ENCODE data around the gene ANTXR2. TPM values are rescaled to one million over a fixed set of nuclear protein-coding genes. Genes with fewer than 3 reads are reported as not detected.

Gene ANTXR2
- total RNA-seq, 4 donors from 2014 or later = 14.4 to 25.2 (median 19.6) TPM

GRCh38 chr4:80081566-80081965 lies 8.5 kb upstream of the ANTXR2 start:
- TF ChIP-seq CTCF (IDR thresholded peaks at IDR 0.05) = no peak
- TF ChIP-seq POLR2A (IDR thresholded peaks at IDR 0.05) = no peak
- intact Hi-C loops (cut with DNase I; ENCODE audit: low total_unique reads) = no loop called here
- H3K4me3 ChIP-seq (ENCODE audit: low read depth, poor library complexity, severe bottlenecking) = no peak overlapping the region
- 55 to 76% methylated on average over 4 of the region's 4 CpGs for WGBS, 2 donors
- no peak for DNase-seq (ENCODE audit: low spot score in 2 of 2)

GRCh38 chr4:80079255-80079923 lies 6.4 kb upstream of the ANTXR2 start:
- H3K4me3 ChIP-seq (ENCODE audit: low read depth, poor library complexity, severe bottlenecking) = no peak overlapping the region
- intact Hi-C loops (cut with DNase I; ENCODE audit: low total_unique reads) = no loop called here
- WGBS, 2 donors = 88 to 94% methylated on average over 15 of the region's 15 CpGs
- no peak for DNase-seq (ENCODE audit: low spot score in 2 of 2)
- TF ChIP-seq CTCF (IDR thresholded peaks at IDR 0.05) = no peak
- no peak for TF ChIP-seq POLR2A (IDR thresholded peaks at IDR 0.05)

GRCh38 chr4:80078346-80079092 lies 5.5 kb upstream of the ANTXR2 start:
- WGBS, 2 donors = 92 to 95% methylated on average over 3 of the region's 3 CpGs
- no peak overlapping the region for H3K4me3 ChIP-seq (ENCODE audit: low read depth, poor library complexity, severe bottlenecking)
- intact Hi-C loops (cut with DNase I; ENCODE audit: low total_unique reads) = no loop called here

GRCh38 chr4:80077639-80078038 lies 4.6 kb upstream of the ANTXR2 start:
- DNase-seq (ENCODE audit: low spot score in 2 of 2) = no peak
- TF ChIP-seq CTCF (IDR thresholded peaks at IDR 0.05) (no peak), POLR2A (IDR thresholded peaks at IDR 0.05) (no peak)
- H3K4me3 ChIP-seq (ENCODE audit: low read depth, poor library complexity, severe bottlenecking) = no peak overlapping the region
- intact Hi-C loops (cut with DNase I; ENCODE audit: low total_unique reads) = no loop called here
- 48 to 51% methylated on average over 5 of the region's 5 CpGs for WGBS, 2 donors

More at GRCh38 chr4:80078346-80079092, 5.5 kb upstream of the ANTXR2 start:
- no peak for DNase-seq (ENCODE audit: low spot score in 2 of 2)
- TF ChIP-seq POLR2A (IDR thresholded peaks at IDR 0.05) (no peak), CTCF (IDR thresholded peaks at IDR 0.05) (no peak)

- no peak for DNase-seq (ENCODE audit: low spot score in 2 of 2)
- intact Hi-C loops (cut with DNase I; ENCODE audit: low total_unique reads) = no loop called here
- no peak overlapping the region for H3K4me3 ChIP-seq (ENCODE audit: low read depth, poor library complexity, severe bottlenecking)
- no peak for TF ChIP-seq CTCF (IDR thresholded peaks at IDR 0.05)
- no peak for TF ChIP-seq POLR2A (IDR thresholded peaks at IDR 0.05)
Measured at GRCh38 chr4:80076681-80077080, 3.7 kb upstream of the ANTXR2 start.

All from lower leg skin (tissue), 4 donors.